GM18502 (cell line): ENCODE results near the gene SPATS2L.

Experiments used
- ATAC-seq: cut with Tn5 transposase; IDR thresholded peaks from one replicate; pipeline ENCODE4 v1.9.1; 2021; ENCODE audit warnings: mild to moderate bottlenecking; ENCODE audit not compliant: unreplicated experiment, poor library complexity

The SPATS2L gene

DNA sequence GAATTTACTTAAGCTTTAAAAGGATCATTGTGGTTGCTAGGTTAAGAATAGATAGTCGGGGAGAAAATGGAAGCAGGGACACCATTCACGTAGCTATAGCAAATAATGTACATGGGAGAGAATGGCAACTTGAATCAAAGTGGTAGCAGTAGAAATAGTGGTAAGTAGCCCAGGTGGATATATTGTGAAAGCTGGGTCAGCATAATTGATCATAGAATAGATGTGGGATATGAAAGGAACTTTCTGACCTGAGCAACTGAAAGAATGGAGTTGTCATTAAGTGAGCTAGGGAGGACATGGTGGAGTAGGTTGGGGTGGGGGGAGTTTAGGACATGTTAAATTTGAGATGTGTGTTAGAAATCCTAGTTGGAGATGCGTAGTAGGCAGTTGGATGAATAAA is 221.7 kb downstream of the SPATS2L start:
- ATAC-seq: no peak
